HT-29 (cell line): Measurements from ENCODE around the gene MAT2B. TPM values are rescaled to one million over a fixed set of nuclear protein-coding genes. Genes with fewer than 3 reads are reported as not detected.
"Not testable (repeated sequence)": the region's sequence is repeated elsewhere in the genome, so short reads cannot be mapped to it uniquely, and the experiment has no call there.

Source experiments
- DNase-seq: peaks from one replicate; pipeline ENCODE4 v3.0.0-alpha.2; 2015; ENCODE audit warnings: low spot score
- total RNA-seq: library from RNA; depleted of rRNA; stranded (reverse); fragments of >200 nt; shearing (Covaris generic); gene quantifications from 2 replicates; pipeline ENCODE4 v1.2.3, GENCODE V29; 2014

Gene MAT2B
- total RNA-seq, 1 experiment from 2014 or later: 28.2 TPM

DNA sequence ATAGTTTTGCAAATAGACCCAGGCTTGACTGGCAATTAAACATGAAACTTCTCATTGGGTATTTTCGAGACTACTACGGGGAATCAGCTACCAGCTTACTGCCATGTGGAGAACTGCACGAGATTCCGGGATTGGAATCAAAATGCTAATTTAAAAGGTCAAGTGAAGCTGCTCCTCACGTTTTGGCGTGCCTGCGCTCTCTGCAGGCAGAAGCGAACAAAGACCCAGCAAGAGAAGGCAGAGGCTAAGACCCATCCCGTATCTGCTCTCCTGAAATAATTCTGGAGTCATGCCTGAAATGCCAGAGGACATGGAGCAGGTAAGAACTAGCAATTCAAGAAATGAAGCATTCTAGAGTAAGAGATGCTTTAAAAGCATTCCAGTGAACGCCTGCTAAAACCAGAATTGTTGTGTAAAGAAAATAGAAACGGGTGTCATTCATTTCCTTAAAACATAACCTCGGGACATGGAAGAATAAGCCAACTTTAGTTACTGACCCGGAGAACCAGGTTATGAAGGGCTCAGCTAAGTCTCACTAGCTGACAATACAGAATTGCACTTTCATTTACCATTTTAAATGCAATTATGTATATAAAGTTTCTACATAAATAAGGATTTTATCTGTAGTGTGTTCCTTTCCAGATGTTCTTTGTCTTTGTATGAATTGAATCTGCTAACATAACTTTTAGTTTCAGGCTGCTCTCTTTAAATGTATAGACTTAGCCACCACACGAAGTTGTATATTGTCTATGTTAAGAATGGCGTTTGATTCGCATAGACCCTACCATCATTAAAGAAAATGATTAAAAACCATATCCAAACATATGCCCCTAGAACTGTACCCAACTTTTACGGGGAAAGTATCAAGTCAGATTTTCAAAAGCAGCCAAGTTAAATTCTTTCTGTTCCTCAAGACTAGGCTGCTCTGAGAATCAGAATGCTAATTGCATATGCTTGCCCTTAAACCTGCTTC, 2.0 kb upstream of the MAT2B start:
- DNase-seq: peak; percentile 64

DNA sequence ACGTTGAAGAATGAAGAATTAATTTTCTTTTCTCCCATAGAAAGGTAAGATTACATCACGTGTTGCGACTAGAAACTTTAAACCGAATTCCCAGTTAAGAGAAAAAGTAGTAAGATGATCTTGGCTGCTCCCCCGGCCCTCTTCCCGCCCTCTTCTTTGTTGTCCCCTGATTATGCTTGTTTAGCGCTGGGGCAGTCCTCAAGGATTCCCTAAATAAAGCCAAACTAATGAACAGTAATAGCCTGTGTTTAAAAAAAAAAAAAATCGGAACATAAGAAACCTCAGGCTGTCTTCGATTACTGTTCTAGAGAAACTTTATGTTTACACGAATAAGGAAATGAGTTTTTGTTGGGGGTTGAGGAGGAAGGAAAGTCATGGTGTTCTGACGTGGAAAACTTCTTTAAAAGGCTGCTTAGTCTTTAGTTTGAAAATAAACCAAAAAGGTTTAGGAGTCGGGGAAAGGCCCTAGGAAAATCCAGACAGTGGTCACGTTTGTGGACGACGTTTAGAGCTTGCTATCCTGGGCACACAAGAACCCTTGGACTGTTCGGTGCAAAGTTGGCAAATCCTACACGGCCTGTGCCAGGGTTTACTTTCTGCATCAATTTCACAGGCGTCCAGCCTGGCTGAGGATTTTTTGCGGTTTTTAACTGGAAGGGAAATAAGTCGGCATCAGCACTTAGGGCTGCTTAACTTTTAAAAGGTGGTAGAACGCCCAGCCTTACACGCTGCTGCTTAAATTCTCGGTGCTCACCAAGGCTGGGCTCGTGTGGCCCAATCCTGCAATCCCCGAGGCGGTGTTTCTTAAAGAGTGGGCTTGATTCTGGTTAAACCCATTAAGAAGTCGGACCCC, 1.1 kb upstream of the MAT2B start:
- peak; percentile 66 for DNase-seq

DNA sequence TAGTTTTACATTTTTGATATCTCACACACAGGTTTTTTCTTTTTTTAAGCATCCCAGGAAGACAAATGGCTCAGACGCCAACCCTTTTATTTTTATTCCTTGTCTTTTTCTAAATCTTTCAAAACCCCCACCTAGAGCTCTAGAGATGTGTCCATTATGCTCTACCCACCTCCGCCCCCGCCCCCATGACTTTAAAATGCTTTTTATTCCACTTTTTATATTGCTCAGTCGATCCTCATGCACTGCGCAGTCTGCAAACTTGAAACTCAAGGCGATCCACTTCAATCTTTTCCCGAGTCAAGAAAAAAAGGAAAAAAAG, 411 bp upstream of the MAT2B start:
- DNase-seq: no peak

DNA sequence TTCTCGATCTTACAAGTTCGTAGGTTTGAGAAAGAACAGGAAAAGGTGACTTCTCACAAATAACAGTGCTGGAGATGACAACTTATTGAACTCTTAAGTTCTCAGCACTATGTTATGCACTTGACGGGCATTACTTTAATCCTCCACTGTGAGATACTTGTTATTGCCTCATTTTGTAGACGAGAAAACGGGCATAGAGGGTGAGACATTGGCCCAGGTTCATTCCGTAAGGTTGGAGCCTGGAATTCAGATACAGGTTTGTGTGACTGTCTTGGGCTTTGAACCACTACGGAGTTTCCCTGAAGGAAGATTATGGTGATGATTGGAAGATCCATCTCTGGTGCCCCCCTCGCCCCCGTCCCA, 657 bp downstream of the MAT2B start:
- no peak for DNase-seq

DNA sequence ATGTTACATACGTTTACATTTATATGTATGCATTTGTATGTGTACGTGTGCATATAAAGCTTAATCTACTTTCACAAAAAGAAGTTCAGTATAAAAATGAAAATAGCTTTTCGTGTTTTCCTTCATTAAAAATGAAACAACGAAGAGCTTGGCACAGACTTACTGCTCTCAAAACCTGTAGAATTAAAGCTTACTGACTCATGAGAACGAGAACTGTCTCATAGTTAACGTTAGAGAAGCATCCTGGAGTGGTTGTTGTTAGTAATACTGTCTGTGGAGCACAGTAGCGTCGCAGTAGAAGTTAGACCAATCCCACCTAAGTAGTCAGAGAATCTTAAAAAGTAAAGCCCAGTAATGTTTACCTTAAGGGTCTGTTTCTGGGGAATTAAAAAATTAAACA, 1.3 kb downstream of the MAT2B start:
- peak; percentile 31 for DNase-seq

DNA sequence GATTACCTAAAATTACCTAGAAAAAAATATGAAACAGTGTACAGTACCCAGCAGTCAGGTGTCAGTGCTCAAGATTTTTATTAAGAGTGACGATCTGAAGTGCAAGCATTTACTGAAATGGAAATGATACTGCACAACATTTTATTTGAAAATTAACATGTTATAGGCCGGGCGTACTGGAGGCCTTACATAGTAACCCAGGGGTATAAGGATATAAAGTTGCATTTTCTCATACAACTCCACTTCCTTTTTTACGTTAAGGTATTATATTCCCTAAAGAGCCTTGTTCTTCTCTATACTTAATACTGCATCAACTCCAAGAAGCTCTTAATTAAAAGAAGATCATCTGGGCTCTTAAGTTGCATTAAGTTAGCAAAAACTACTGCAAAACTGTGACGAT, 3.3 kb downstream of the MAT2B start:
- no peak for DNase-seq

DNA sequence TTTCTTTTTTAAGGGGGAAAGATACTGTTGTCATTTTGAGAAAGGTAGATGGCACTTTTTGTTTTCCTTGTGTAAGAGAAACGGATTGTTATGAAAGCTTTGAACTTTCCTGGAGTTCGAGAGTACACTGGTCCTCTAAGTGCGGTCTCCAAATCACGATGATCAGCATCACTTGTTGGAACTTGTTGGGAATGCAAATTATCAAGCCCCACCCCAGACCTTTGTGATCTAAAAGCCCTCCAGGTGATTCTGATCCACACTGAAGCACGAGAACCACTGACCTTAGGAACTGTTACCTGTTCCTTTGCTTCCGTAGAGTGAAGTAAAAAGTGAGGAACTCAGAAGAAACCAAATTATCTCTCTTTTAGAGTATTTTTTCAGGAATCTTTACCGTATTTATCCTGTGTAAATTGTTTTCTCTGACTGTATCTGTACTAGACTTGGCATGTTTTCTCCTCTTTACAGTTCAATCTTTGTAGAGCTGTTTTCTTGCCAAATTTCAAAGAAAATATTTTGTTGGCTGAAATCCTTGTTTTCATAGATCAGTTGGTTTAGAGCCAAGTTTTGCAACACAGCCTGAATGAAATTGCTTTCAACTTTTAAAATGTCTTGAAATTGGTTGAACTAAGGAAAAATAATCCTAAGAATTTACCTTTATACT, 4.0 kb downstream of the MAT2B start:
- DNase-seq: peak; percentile 55

DNA sequence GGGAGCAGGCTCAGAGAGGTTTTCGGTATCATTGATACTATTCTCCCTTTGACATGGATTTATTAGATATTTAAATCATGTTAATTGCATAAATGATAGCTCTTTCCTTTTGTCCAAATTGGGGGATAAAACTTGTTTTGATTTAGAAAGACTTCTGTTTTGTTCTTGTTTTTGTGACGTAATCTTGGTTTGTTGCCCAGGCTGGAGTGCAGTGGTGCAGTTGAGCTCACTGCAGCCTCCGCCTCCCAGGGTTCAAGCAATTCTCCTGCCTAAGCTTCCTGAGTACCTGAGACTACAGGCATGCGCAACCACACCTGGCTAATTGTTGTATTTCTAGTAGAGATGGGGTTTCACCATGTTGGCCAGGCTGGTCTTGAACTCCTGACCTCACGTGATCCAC, 7.1 kb downstream of the MAT2B start:
- no peak for DNase-seq

DNA sequence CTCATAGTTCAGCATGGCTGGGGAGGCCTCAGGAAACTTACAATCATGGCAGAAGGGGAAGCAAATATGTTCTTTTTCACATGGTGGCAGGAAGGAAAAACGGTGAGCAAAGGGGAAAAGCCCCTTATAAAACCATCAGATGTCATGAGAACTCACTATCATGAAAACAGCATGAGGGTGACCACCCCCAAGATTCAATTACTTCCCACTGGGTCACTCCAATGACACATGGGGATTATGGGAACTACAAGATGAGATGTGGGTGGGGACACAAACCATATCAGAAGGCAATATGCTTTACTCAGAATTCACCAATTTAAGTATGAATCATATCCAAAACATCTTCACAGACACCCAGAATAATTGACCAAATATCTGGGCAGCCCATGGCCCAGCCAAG, 19.7 kb downstream of the MAT2B start:
- no peak for DNase-seq

DNA sequence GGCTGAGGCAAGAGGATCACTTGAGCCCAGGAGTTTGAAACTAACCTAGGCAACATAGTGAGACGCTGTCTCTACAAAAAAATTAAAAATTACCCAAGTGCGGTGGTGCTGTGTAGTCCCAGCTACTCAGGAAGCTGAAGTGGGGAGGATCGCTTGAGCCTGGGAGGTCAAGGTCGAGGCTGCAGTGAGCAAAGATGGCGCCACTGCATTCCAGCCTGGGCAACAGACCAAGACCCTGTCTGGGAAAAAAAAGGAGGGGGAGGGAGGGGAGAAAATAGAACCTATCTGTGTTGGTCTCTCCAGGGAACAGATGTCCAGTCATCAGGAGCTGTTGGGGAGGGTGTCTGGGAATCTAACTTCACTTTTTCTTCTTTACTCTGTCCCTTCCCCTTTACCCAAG, 24.3 kb downstream of the MAT2B start:
- no peak for DNase-seq

DNA sequence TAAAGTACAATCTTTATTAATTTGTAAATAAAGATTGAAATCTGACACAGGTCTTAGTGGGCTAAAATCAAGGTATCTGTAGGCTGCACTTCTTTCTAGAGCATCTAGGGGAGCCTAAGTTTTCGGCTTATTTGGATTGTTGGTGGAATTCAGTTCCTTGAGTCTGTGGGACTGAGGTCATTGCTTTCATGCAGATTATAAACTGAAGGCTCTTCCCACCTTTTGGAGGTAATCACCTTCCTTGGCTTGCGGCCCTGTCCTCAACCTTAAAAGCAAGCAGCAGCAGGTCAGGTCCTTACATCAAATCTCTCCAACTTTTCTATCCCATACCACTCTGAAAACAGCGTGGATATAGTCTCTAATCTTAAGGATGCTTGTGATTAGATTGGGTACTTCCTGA, 25.9 kb downstream of the MAT2B start:
- no peak for DNase-seq

DNA sequence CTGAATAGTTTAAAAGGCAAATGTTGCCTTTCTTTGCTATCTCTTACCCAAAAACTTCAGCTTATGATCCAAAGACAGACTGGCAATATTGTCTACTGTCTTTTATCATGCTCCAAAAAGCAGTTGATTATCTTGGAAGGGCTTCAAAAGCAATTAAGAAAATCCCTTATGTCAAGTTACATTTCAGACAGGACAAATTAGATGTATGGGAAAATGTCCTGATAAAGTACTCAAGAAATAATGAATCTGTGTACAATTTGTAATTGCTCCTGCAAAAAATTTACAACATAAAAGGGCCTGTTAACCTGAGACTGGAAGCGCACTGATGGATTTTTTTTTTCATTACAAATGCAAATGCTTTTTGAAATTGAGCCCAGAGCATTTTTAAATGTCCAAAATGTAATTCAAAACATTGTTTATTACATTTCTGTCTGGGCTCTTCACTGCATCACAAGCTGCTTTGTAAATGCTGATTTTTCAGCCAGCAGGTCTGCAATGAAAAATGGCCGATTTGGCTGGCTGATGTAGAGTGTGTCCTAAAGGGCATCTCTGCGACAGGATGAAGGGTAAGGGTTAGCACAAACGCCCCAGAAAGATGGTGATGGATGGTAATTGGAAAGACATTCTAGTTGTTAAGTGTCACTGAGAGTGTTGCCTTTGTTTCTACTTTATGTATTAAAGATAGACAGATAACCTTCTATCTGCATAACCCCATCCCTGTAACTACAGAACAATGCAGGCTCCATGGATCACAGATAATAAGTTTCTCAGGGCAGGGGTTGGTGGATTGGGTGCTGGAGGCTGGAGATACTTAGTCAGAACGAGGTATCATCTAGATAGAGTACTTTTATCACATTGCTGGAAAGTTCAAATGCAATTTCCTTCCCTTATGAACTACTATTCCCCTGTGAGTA, 27.0 kb downstream of the MAT2B start:
- DNase-seq: no peak

DNA sequence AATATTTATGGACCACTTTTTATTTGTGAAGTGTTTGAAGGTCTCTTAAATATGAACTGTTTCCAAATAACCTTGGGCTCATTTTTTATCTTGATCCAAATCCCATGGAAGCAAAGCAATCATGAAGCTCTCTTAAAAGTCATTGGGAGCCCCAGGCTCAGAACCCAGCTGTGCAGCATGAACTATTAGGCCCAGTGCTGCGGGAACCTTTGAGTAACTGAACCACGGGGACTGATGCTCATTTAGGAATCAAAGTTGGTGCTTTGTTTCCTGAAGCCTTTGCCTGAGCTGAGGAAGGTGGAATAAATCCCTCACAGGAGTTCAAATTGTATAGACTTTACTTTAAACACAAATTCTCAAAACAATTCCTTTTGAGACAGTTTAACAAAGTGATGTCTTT, 27.8 kb downstream of the MAT2B start:
- no peak for DNase-seq

DNA sequence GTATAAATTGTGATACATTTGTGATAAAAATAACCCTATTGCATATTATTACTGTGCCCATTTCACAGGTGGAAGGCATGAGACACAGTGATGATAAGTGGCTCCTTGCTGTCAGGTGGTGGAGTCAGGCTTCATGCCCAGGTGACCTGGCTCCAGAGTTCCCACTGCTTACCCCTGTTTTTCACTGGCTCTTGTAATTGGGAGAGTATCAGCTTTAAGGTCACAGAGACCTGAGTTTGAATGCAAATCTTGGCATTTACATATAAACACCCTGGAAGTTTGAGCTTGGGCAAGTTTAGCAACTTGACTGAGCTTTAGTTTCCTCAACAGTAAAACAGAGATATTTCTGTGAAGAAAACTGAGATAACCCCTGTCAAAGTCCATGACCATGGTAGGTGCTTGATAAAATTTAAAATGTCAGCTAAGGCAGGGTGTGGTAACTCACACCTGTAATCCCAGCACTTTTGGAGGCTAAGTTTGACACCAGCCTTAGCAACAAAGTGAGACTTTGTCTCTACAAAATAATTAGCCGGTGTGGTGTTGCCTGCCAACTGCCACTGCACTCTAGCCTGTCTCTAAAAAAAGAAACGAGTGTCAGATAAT, 29.2 kb downstream of the MAT2B start:
- DNase-seq: no peak

DNA sequence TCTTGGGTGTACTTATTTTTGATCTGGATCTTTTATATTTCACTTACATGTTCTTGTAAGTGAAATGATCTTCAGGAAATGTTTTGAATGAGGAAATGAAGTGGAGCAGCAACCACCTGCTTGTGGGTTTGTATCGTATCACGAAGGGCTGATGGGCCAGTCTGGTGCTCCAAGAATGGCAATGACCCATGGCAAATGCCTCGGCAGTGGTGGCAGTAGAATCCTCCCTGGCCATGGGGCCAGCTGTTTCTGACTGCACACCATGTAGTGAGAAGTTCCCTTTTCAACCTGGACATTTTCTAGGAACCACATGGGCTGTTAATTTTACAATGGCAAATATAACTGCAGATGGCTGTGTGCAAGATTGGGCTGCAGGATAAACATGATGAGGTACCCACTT, 29.9 kb downstream of the MAT2B start:
- DNase-seq: no peak

DNA sequence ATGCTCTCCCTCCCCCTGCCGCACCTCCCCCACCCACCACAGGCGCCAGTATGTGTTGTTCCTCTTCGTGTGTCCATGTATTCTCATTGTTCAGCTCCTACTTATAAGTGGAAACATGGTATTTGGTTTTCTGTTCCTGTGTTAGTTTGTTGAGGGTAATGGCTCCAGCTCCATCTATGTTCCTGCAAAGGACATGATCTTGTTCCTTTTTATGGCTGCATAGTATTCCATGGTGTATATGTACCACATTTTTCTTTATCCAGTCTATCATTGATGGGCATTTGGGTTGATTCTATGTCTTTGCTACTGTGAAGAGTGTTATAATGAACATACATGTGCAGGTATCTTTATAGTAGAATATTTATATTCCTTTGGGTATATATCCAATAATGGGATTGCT, 31.0 kb downstream of the MAT2B start:
- not testable (repeated sequence) for DNase-seq

DNA sequence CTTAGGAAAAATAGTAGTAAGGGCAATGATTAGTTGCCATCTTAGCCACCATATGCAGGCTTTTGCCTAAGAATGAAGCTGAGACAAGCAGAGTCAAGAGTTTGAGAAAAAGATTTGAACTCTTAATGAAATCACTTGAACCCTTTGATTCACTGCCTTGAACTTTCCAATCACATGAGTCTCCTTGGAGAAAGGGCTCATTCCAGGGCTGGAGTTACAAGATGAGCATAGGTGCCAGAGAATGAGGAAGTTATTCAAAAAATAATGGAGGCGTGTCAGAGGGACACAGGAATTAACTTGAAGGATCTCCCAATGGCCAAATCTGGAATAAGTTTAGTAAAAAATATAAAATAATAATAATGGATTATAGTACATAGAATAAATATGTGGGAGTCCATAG, 35.3 kb downstream of the MAT2B start:
- no peak for DNase-seq

DNA sequence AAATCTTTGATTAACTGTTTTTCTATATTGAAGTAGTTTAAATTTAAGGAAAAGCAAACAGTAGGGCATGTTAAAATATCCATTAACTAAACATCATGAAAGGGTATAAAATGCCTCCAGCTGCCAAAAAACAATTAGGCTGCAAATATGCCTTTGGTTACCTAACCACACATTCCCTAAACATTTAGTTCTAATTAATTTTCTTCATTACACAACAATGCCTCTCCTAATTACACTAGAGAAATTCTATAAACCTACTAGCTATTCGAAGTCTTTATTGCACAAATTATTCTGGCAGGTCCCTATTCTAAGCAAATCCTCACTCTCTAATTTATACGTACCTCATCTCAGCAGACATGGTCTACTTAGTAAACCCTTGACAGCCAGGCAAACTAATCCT, 37.4 kb downstream of the MAT2B start:
- DNase-seq: no peak

DNA sequence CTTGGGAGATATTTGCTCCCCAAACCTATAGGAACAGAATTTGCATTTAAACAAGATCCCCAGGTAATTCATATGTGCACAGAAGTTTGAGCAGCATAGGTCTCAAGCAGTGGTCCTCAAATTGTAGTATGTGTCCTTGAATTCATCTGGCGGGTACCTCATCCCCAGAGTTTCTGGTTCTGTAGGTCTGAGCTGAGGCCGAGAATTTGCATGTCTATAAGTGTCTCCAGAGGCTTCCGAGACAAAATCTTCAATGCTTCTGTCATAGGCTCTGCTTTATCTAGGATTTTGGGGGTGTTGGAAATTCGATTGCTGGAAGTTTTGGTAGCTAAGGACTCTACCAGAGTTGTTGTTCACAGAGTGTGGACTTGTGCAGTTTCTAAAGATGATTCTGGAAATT, 38.6 kb downstream of the MAT2B start:
- DNase-seq: no peak

DNA sequence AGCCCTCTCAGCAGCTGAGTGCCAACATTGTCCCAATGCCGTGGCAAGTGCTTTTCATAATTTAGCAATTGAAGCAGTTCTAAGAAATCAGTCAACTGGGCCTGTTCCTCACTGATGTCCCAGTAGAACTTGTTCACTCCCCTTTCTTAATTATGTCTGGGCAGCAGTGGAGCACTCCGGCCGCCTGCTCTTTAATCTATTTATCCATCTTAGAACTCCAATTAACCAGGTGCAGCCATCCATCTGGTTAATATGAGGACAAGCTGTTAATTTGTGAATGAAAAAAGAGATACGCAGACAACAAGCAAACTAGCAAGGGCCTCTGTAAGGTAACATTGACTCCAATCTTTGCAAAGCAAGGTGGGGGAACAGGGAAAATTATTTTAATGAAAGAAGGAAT, 39.4 kb downstream of the MAT2B start:
- no peak for DNase-seq

DNA sequence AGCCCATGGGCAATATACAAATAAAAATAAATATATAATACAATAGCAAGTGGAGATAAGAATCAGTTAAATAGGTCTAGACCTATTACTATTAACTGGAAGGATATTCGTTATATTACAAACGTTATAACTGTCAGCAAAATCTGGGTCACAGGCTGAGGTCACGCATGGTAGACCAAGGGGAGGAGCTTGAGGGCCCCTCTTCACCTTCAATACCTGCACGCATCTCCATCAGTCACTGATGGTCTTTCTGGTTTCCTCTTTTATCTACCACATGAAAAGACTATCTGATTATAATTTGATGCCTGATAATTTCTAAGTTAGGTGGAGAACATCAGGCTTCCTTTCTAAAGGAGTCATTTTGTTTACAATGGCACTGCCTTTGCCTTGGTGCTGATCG, 43.2 kb downstream of the MAT2B start:
- DNase-seq: no peak
